CD4-positive, alpha-beta memory T cell (primary cell): Measurements from ENCODE around the gene GARRE1. TPM values are rescaled to one million over a fixed set of nuclear protein-coding genes. Genes with fewer than 3 reads are reported as not detected.

ENCODE experiments used
- CTCF ChIA-PET: fragments of 350-600 bp; sonication (Branson Sonifier 250); formaldehyde crosslinking; loops from one replicate; lab custom pipeline; 2021; ENCODE audit warnings: inconsistent platforms; ENCODE audit not compliant: partially characterized antibody; lab: Charles Lee
- POLR2A ChIA-PET: fragments of 350-600 bp; sonication (Branson Sonifier 250); formaldehyde crosslinking; loops from one replicate; lab custom pipeline; 2021; ENCODE audit not compliant: partially characterized antibody; lab: Charles Lee
- DNase-seq, 5 donors: peaks; one replicate each; pipeline versions ENCODE4 v3.0.0 to v3.0.0-alpha.2; 2020 to 2022; ENCODE audit warnings: mixed read lengths in 1 of 5
- H3K27ac ChIP-seq: one replicate; pipeline ENCODE4 v1.7.0; 2013; ENCODE audit warnings: low read depth, low read length
- H3K27me3 ChIP-seq: 2 replicates; pipeline ENCODE4 v1.7.0; 2013; ENCODE audit warnings: mild to moderate bottlenecking, low read length, moderate library complexity; ENCODE audit not compliant: insufficient read depth
- H3K36me3 ChIP-seq: 2 replicates; pipeline ENCODE4 v1.7.0; 2013; ENCODE audit warnings: mild to moderate bottlenecking, low read length, moderate library complexity; ENCODE audit not compliant: insufficient read depth
- H3K4me1 ChIP-seq: 2 replicates; pipeline ENCODE4 v1.7.0; 2013; ENCODE audit warnings: mild to moderate bottlenecking, low read length, moderate library complexity; ENCODE audit not compliant: insufficient read depth
- H3K4me3 ChIP-seq, 2 donors: one replicate each; pipeline ENCODE4 v1.7.0; 2013; ENCODE audit warnings: low read length in 2 of 2, mild to moderate bottlenecking in 1 of 2
- H3K9me3 ChIP-seq, 2 donors: one replicate each; pipeline ENCODE4 v1.7.0; 2013; ENCODE audit warnings: low read length in 2 of 2, control low read depth in 1 of 2; ENCODE audit not compliant: control insufficient read depth in 1 of 2
- H3K27ac Mint-ChIP-seq, 7 donors: one replicate each; pipeline ENCODE4 v1.8.0; 2020 to 2021; ENCODE audit warnings: mixed read lengths in 7 of 7, mild to moderate bottlenecking in 6 of 7, inconsistent platforms in 3 of 7, moderate library complexity in 3 of 7
- H3K27me3 Mint-ChIP-seq, 2 donors: one replicate each; pipeline ENCODE4 v1.8.0; 2020 to 2021; ENCODE audit warnings: mixed read lengths in 2 of 2
- H3K36me3 Mint-ChIP-seq, 2 donors: one replicate each; pipeline ENCODE4 v1.8.0; 2020 to 2021; ENCODE audit warnings: mixed read lengths in 2 of 2, inconsistent platforms in 1 of 2, mild to moderate bottlenecking in 1 of 2
- H3K4me1 Mint-ChIP-seq, 4 donors: one replicate each; pipeline ENCODE4 v1.8.0; 2020 to 2021; ENCODE audit warnings: mixed read lengths in 4 of 4, mild to moderate bottlenecking in 1 of 4
- H3K4me3 Mint-ChIP-seq, 8 donors: one replicate each; pipeline ENCODE4 v1.8.0; 2020 to 2021; ENCODE audit warnings: mixed read lengths in 8 of 8, mild to moderate bottlenecking in 7 of 8, moderate library complexity in 6 of 8, inconsistent platforms in 3 of 8
- H3K9me3 Mint-ChIP-seq, 8 donors: one replicate each; pipeline ENCODE4 v1.8.0; 2020 to 2021; ENCODE audit warnings: mixed read lengths in 8 of 8, mild to moderate bottlenecking in 5 of 8, inconsistent platforms in 3 of 8, moderate library complexity in 1 of 8
- intact Hi-C: fragments of 100-400 bp; cut with micrococcal nuclease; formaldehyde crosslinking; loops from one replicate; pipeline ENCODE4 v1.15.1; 2023
- polyA plus RNA-seq, 2 donors: library from polyadenylated mRNA; unstranded; fragments of 300-500 nt; fragmentation: Illumina TruSeq; gene quantifications; one replicate each; pipeline ENCODE4 v1.2.3, GENCODE V29; 2021
- total RNA-seq, 2 experiments: library from RNA; stranded (reverse); gene quantifications; one replicate each; pipeline ENCODE4 v1.2.3, GENCODE V29; 2021

The GARRE1 gene
- total and polyA plus RNA-seq, 4 experiments from 2014 or later: 3.5 to 48.2 (median 26.9) TPM

- Mint-ChIP-seq H3K27ac (no peak overlapping the region), H3K36me3 (peaks cover 55 to 80% of the 10 kb centered on the region in 2 donors), H3K9me3 (no peaks in the 10 kb centered on the region), H3K4me1 (peaks cover 43 to 70% (median 53%) of the 10 kb centered on the region in 4 donors), H3K27me3 (no peaks in the 10 kb centered on the region), H3K4me3 (no peak overlapping the region)
- Histone ChIP-seq H3K27me3 (no peaks in the 10 kb centered on the region), H3K4me1 (peaks cover 43% of the 10 kb centered on the region), H3K36me3 (peaks cover 45% of the 10 kb centered on the region), H3K9me3 (no peaks in the 10 kb centered on the region), H3K27ac (no peak overlapping the region), H3K4me3 (no peak overlapping the region)
- ChIA-PET POLR2A (no interaction called here), CTCF (interaction anchor here (1.1 to 2.0 kb wide), 2 partner anchors 35 to 124 kb away, joined by 3 to 9 read pairs; no protein-coding TSS in a partner anchor)
- no peak for DNase-seq
- intact Hi-C loops: loop anchor here (5.0 kb wide), 1 partner anchor 35 kb away; no protein-coding TSS in a partner anchor
These were observed 32.0 kb upstream of the GARRE1 start for GRCh38 chr19:34222386-34222785.

DNA sequence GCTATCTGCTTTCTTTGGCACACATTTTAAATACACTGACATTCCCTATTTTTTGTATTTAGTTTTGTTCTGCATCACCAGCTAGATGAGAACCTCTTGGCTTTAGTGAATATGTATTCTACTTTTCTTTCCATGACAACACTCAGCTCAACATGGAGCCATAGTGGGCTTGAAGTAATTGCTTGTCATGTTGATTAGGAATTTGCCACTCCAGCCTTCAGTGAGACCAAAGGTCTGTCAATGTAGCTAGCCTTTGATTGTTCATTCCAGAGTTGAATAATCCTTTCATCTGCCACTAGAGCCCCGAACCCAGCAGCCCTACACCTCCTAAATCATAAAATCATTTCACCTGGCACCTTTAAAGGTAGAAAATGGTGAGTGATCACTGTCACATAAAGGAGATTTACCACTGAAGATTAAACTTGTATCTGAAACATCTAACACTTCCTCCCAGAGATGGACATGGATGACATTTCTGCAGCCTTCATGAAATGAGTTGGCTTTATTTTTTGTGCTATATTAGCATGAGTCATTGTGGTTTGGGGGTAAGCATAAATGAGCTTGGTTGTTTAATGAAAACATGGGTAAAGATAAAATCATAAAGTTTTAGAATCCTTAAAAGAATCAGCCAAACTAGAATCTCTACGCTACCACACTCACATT is 29.2 kb upstream of the GARRE1 start:
- no peaks in the 10 kb centered on the region for H3K9me3 ChIP-seq
- H3K36me3 ChIP-seq: peaks cover 65% of the 10 kb centered on the region
- peaks cover 66 to 86% of the 10 kb centered on the region in 2 donors for H3K36me3 Mint-ChIP-seq
- intact Hi-C loops: loop anchor here (5.0 kb wide), 1 partner anchor 38 kb away; no protein-coding TSS in a partner anchor
- peak overlapping the region; percentile 35 to 78 (median 49) for H3K27ac Mint-ChIP-seq
- H3K27me3 Mint-ChIP-seq: no peaks in the 10 kb centered on the region
- peaks cover 24% of the 10 kb centered on the region for H3K4me1 ChIP-seq
- no peak overlapping the region for H3K4me3 ChIP-seq
- no peaks in the 10 kb centered on the region for H3K9me3 Mint-ChIP-seq
- no peaks in the 10 kb centered on the region for H3K27me3 ChIP-seq
- CTCF ChIA-PET: interaction anchor here (1.2 to 3.7 kb wide), 9 partner anchors 9 to 121 kb away, joined by 3 to 17 read pairs (median 4); no protein-coding TSS in a partner anchor
- POLR2A ChIA-PET: interaction anchor here (0.9 to 2.3 kb wide), 6 partner anchors 9 to 180 kb away, joined by 3 to 14 read pairs (median 4); partner anchors contain the start of genes LSM14A and PDCD2L
- no peak overlapping the region for H3K27ac ChIP-seq
- H3K4me3 Mint-ChIP-seq: peak overlapping the region in 3 of 8 donors; percentile 4 to 32 (median 7)
- no peak for DNase-seq
- H3K4me1 Mint-ChIP-seq: peaks cover 27 to 46% (median 39%) of the 10 kb centered on the region in 4 donors

DNA sequence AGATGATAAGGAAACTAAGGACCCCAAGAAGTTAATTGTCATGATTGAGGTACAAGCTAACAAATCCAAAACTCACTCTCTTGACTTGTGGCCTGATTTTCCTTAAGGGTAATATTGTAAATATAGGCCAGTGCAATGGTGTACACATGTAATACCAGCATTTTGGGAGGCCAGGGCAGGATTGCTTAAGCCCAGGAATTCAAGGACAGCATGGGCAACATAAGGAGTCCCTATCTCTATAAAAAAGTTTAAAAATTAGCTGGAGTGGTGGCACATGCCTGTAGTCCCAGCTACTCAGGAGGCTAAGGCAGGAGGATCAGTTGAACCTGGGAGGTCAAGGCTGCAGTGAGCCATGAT is 28.7 kb upstream of the GARRE1 start:
- Mint-ChIP-seq H3K9me3 (no peaks in the 10 kb centered on the region), H3K4me3 (peak overlapping the region in 1 of 8 donors; percentile 7), H3K36me3 (peaks cover 63 to 85% of the 10 kb centered on the region in 2 donors), H3K27ac (peak overlapping the region; percentile 3 to 78 (median 47)), H3K4me1 (peaks cover 23 to 41% (median 35%) of the 10 kb centered on the region in 4 donors), H3K27me3 (no peaks in the 10 kb centered on the region)
- ChIA-PET CTCF (interaction anchor here (0.7 to 3.7 kb wide), 11 partner anchors 9 to 217 kb away, joined by 3 to 17 read pairs (median 3); no protein-coding TSS in a partner anchor), POLR2A (interaction anchor here (0.9 to 2.3 kb wide), 5 partner anchors 44 to 179 kb away, joined by 3 to 14 read pairs (median 5); partner anchors contain the start of genes LSM14A and PDCD2L)
- Histone ChIP-seq H3K27ac (no peak overlapping the region), H3K36me3 (peaks cover 68% of the 10 kb centered on the region), H3K27me3 (no peaks in the 10 kb centered on the region), H3K4me3 (no peak overlapping the region), H3K9me3 (no peaks in the 10 kb centered on the region), H3K4me1 (peaks cover 24% of the 10 kb centered on the region)
- DNase-seq: no peak
- intact Hi-C loops: no loop called here

GRCh38 chr19:34226036-34226435 is 28.3 kb upstream of the GARRE1 start:
- Histone ChIP-seq H3K36me3 (peaks cover 66% of the 10 kb centered on the region), H3K4me1 (peaks cover 24% of the 10 kb centered on the region), H3K27ac (no peak overlapping the region), H3K9me3 (no peaks in the 10 kb centered on the region), H3K4me3 (no peak overlapping the region), H3K27me3 (no peaks in the 10 kb centered on the region)
- Mint-ChIP-seq H3K4me1 (peaks cover 23 to 42% (median 35%) of the 10 kb centered on the region in 4 donors), H3K36me3 (peaks cover 60 to 84% of the 10 kb centered on the region in 2 donors), H3K9me3 (no peaks in the 10 kb centered on the region), H3K27me3 (no peaks in the 10 kb centered on the region), H3K27ac (peak overlapping the region in 6 of 7 donors; percentile 32 to 76 (median 45)), H3K4me3 (no peak overlapping the region)
- ChIA-PET CTCF (interaction anchor here (0.7 to 3.7 kb wide), 9 partner anchors 14 to 217 kb away, joined by 3 to 17 read pairs (median 3); no protein-coding TSS in a partner anchor), POLR2A (interaction anchor here (0.6 to 2.3 kb wide), 6 partner anchors 8 to 179 kb away, joined by 3 to 14 read pairs (median 5); partner anchors contain the start of genes LSM14A and PDCD2L)
- intact Hi-C loops: no loop called here
- no peak for DNase-seq

GRCh38 chr19:34228347-34228746 is 26.0 kb upstream of the GARRE1 start:
- no peaks in the 10 kb centered on the region for H3K9me3 ChIP-seq
- H3K4me1 Mint-ChIP-seq: peaks cover 31 to 47% (median 42%) of the 10 kb centered on the region in 4 donors
- no peak for DNase-seq
- no peak overlapping the region for H3K27ac Mint-ChIP-seq
- H3K36me3 ChIP-seq: peaks cover 43% of the 10 kb centered on the region
- intact Hi-C loops: no loop called here
- POLR2A ChIA-PET: no interaction called here
- peaks cover 42 to 67% of the 10 kb centered on the region in 2 donors for H3K36me3 Mint-ChIP-seq
- peaks cover 37% of the 10 kb centered on the region for H3K4me1 ChIP-seq
- no peaks in the 10 kb centered on the region for H3K27me3 Mint-ChIP-seq
- no peak overlapping the region for H3K4me3 Mint-ChIP-seq
- H3K4me3 ChIP-seq: no peak overlapping the region
- H3K9me3 Mint-ChIP-seq: no peaks in the 10 kb centered on the region
- H3K27ac ChIP-seq: no peak overlapping the region
- CTCF ChIA-PET: interaction anchor here (1.4 to 1.6 kb wide), 2 partner anchors 9 to 99 kb away, joined by 3 to 5 read pairs; no protein-coding TSS in a partner anchor
- no peaks in the 10 kb centered on the region for H3K27me3 ChIP-seq

DNA sequence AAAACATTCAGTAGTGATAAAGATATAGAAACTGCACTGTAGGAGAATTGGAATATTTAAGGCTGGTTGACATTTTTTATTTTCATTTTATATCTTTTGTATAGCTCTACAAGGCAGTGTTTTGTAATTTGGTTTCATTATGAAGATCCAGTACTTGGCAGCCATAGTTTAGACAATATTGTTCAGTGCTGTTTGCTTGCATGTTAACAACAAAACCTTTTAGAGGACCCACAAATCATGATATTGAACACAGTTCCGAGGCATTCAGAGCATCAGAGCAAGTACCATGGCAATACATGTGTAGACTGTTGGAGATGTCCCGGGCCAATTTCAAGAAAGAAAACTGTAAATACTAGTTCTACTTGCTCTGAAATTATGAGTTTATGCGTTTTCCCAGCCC is 25.6 kb upstream of the GARRE1 start:
- no peak overlapping the region for H3K4me3 ChIP-seq
- H3K4me3 Mint-ChIP-seq: no peak overlapping the region
- peaks cover 37% of the 10 kb centered on the region for H3K4me1 ChIP-seq
- peaks cover 39 to 62% of the 10 kb centered on the region in 2 donors for H3K36me3 Mint-ChIP-seq
- no peak overlapping the region for H3K27ac ChIP-seq
- CTCF ChIA-PET: interaction anchor here (1.6 kb wide), 1 partner anchor 9 kb away, joined by 5 read pairs; no protein-coding TSS in a partner anchor
- no peaks in the 10 kb centered on the region for H3K27me3 ChIP-seq
- peak overlapping the region in 3 of 7 donors; percentile 7 to 42 (median 19) for H3K27ac Mint-ChIP-seq
- peaks cover 29 to 44% (median 39%) of the 10 kb centered on the region in 4 donors for H3K4me1 Mint-ChIP-seq
- no peaks in the 10 kb centered on the region for H3K27me3 Mint-ChIP-seq
- POLR2A ChIA-PET: no interaction called here
- H3K9me3 Mint-ChIP-seq: no peaks in the 10 kb centered on the region
- H3K9me3 ChIP-seq: no peaks in the 10 kb centered on the region
- DNase-seq: no peak
- intact Hi-C loops: no loop called here
- peaks cover 39% of the 10 kb centered on the region for H3K36me3 ChIP-seq

DNA sequence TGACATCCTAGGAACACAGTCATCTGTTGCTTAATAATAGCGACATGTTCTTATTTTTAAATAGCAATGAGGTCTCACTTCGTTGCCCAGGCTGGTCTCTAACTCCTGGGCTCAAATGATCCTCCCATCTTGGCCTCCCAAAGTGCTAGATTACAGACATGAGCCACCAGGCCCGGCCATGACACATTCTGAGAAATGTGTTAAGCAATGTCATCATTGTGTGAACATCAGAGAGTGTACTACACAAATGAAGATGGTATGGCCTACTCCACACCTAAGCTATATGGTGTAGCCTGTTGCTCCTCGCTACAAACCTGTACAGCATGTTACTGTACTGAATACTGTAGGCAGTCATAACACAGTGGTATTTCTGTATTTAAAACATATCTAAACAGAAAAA is 24.6 kb upstream of the GARRE1 start:
- H3K4me3 ChIP-seq: no peak overlapping the region
- POLR2A ChIA-PET: no interaction called here
- Mint-ChIP-seq H3K9me3 (no peaks in the 10 kb centered on the region), H3K4me3 (no peak overlapping the region), H3K36me3 (peaks cover 34 to 54% of the 10 kb centered on the region in 2 donors), H3K27me3 (no peaks in the 10 kb centered on the region), H3K27ac (peak overlapping the region in 3 of 7 donors; percentile 17 to 50 (median 29)), H3K4me1 (peaks cover 23 to 39% (median 34%) of the 10 kb centered on the region in 4 donors)
- peaks cover 31% of the 10 kb centered on the region for H3K4me1 ChIP-seq
- H3K9me3 ChIP-seq: no peaks in the 10 kb centered on the region
- H3K27ac ChIP-seq: no peak overlapping the region
- no peak for DNase-seq
- no peaks in the 10 kb centered on the region for H3K27me3 ChIP-seq
- intact Hi-C loops: no loop called here
- peaks cover 29% of the 10 kb centered on the region for H3K36me3 ChIP-seq
- CTCF ChIA-PET: no interaction called here
